Hematopoietic multipotent progenitor cell treated with erythropoietin and hydrocortisone succinate and interleukin-3 and kit ligand, for 8 days (in vitro differentiated cells): Measurements from ENCODE around the gene DSG1.

Source experiments
- DNase-seq: peaks from one replicate; pipeline ENCODE4 v3.0.0-alpha.2; 2015

Gene DSG1

GRCh38 chr18:31354990-31355389 lies 37.0 kb downstream of the DSG1 start:
- no peak for DNase-seq

- DNase-seq: no peak
Measured at GRCh38 chr18:31356025-31356424, 38.1 kb downstream of the DSG1 start.

GRCh38 chr18:31364190-31364589 lies 46.2 kb downstream of the DSG1 start:
- no peak for DNase-seq

- no peak for DNase-seq
Measured at GRCh38 chr18:31369478-31369877, 51.5 kb downstream of the DSG1 start.

- DNase-seq: no peak
Measured at GRCh38 chr18:31371989-31372388, 54.0 kb downstream of the DSG1 start.

- no peak for DNase-seq
Measured at GRCh38 chr18:31373641-31374040, 55.7 kb downstream of the DSG1 start.

GRCh38 chr18:31376477-31376876 lies 58.5 kb downstream of the DSG1 start, which contains the start of gene DSG4:
Gene DSG4, plus strand, starts transcription at chr18:31376777. Its CDS starts 135 bp downstream, at chr18:31376912.
- DNase-seq: no peak

GRCh38 chr18:31380912-31381311 lies 63.0 kb downstream of the DSG1 start:
- DNase-seq: no peak

GRCh38 chr18:31382107-31382506 lies 64.1 kb downstream of the DSG1 start:
- DNase-seq: no peak

- no peak for DNase-seq
Measured at GRCh38 chr18:31386741-31387140, 68.8 kb downstream of the DSG1 start.

GRCh38 chr18:31393286-31393685 lies 75.3 kb downstream of the DSG1 start:
- no peak for DNase-seq

GRCh38 chr18:31396796-31397612 lies 79.0 kb downstream of the DSG1 start:
- DNase-seq: no peak

- no peak for DNase-seq
Measured at GRCh38 chr18:31398191-31398590, 80.2 kb downstream of the DSG1 start.

GRCh38 chr18:31399306-31400032 lies 81.5 kb downstream of the DSG1 start:
- no peak for DNase-seq

- no peak for DNase-seq
Measured at GRCh38 chr18:31401156-31402025, 83.4 kb downstream of the DSG1 start.

GRCh38 chr18:31402026-31402373 lies 84.0 kb downstream of the DSG1 start:
- no peak for DNase-seq

GRCh38 chr18:31403409-31403808 lies 85.4 kb downstream of the DSG1 start:
- DNase-seq: no peak
